ENCODE data around the gene GPC3. TPM values are rescaled to one million over a fixed set of nuclear protein-coding genes. Genes with fewer than 3 reads are reported as not detected.
"Not testable (repeated sequence)": the region's sequence is repeated elsewhere in the genome, so short reads cannot be mapped to it uniquely, and the experiment has no call there.

GPC3 gene
- total and polyA plus RNA-seq, 3 experiments from 2014 or later = not detected

GRCh38 chrX:134019567-134020206 lies 34.3 kb upstream of the GPC3 start:
- ChIA-PET CTCF (no interaction called here), POLR2A (no interaction called here)
- Histone ChIP-seq H3K36me3 (ENCODE audit: insufficient read depth, low read length) (no peaks in the 10 kb centered on the region), H3K9me3 (ENCODE audit: low read length) (no peaks in the 10 kb centered on the region), H3K4me3 (ENCODE audit: low read length) (no peak overlapping the region), H3K4me1 (ENCODE audit: insufficient read depth, low read length) (no peaks in the 10 kb centered on the region), H3K27ac (ENCODE audit: low read depth, low read length) (no peak overlapping the region), H3K27me3 (ENCODE audit: insufficient read depth, low read length, poor library complexity, severe bottlenecking) (no peaks in the 10 kb centered on the region)
- Mint-ChIP-seq H3K36me3 (no peaks in the 10 kb centered on the region), H3K27me3 (peaks cover 0 to 4% of the 10 kb centered on the region in 2 donors), H3K27ac (no peak overlapping the region), H3K4me1 (no peaks in the 10 kb centered on the region), H3K4me3 (no peak overlapping the region), H3K9me3 (peaks cover 0 to 2% (median 0%) of the 10 kb centered on the region in 5 donors)
- no peak for DNase-seq

DNA sequence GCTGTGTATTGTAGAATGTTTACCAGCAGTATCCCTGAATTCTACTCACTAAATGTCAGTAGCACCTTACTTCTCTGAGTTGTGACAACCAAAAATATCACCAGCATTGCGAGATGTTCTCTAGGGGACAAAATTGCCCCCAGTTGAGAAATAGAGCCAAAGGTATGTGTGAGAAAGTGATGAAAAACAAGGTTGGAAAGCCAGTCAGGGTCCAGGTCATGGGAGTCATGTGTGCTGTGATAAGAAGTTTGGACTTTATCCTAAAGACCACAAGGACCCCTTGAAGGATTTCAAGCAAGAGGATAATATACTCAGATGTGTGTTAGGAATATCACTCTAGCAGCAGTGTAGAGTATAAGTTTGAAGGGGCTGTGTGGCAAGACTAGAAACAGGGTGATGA lies 30.9 kb upstream of the GPC3 start:
- CTCF ChIA-PET; H3K9me3 Mint-ChIP-seq; H3K9me3 ChIP-seq (ENCODE audit: low read length); H3K36me3 Mint-ChIP-seq; H3K4me1 Mint-ChIP-seq; H3K4me1 ChIP-seq (ENCODE audit: insufficient read depth, low read length); DNase-seq; H3K27ac Mint-ChIP-seq; POLR2A ChIA-PET; H3K27me3 ChIP-seq (ENCODE audit: insufficient read depth, low read length, poor library complexity, severe bottlenecking); H3K27me3 Mint-ChIP-seq; H3K36me3 ChIP-seq (ENCODE audit: insufficient read depth, low read length); H3K27ac ChIP-seq (ENCODE audit: low read depth, low read length); H3K4me3 Mint-ChIP-seq; H3K4me3 ChIP-seq (ENCODE audit: low read length): not testable (repeated sequence)

DNA sequence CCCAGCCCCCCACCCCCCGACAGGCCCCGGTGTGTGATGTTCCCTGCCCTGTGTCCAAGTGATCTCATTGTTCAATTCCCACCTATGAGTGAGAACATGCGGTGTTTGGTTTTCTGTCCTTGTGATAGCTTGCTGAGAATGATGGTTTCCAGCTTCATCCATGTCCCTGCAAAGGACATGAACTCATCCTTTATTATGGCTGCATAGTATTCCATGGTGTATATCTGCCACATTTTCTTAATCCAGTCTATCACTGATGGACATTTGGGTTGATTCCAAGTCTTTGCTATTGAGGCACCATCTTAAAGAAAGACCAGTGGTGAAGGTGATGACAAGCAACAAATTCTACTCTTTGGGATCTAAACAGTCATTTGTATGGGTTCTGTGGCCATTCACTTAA lies 30.1 kb upstream of the GPC3 start:
- H3K36me3 ChIP-seq (ENCODE audit: insufficient read depth, low read length); H3K9me3 Mint-ChIP-seq; H3K4me1 ChIP-seq (ENCODE audit: insufficient read depth, low read length); H3K4me1 Mint-ChIP-seq; DNase-seq; H3K9me3 ChIP-seq (ENCODE audit: low read length); H3K27me3 ChIP-seq (ENCODE audit: insufficient read depth, low read length, poor library complexity, severe bottlenecking); CTCF ChIA-PET; H3K27me3 Mint-ChIP-seq; H3K4me3 Mint-ChIP-seq; H3K27ac ChIP-seq (ENCODE audit: low read depth, low read length); H3K36me3 Mint-ChIP-seq; H3K27ac Mint-ChIP-seq; POLR2A ChIA-PET; H3K4me3 ChIP-seq (ENCODE audit: low read length): not testable (repeated sequence)

- Histone ChIP-seq H3K4me3 (ENCODE audit: low read length) (no peak overlapping the region), H3K9me3 (ENCODE audit: low read length) (no peaks in the 10 kb centered on the region), H3K27ac (ENCODE audit: low read depth, low read length) (no peak overlapping the region), H3K36me3 (ENCODE audit: insufficient read depth, low read length) (no peaks in the 10 kb centered on the region), H3K4me1 (ENCODE audit: insufficient read depth, low read length) (no peaks in the 10 kb centered on the region), H3K27me3 (ENCODE audit: insufficient read depth, low read length, poor library complexity, severe bottlenecking) (no peaks in the 10 kb centered on the region)
- POLR2A ChIA-PET = no interaction called here
- no peak for DNase-seq
- peaks cover 2 to 4% of the 10 kb centered on the region in 2 donors for H3K27me3 Mint-ChIP-seq
- H3K36me3 Mint-ChIP-seq = no peaks in the 10 kb centered on the region
- H3K4me1 Mint-ChIP-seq = no peaks in the 10 kb centered on the region
- H3K4me3 Mint-ChIP-seq = no peak overlapping the region
- CTCF ChIA-PET = no interaction called here
- no peak overlapping the region for H3K27ac Mint-ChIP-seq
- H3K9me3 Mint-ChIP-seq = peaks cover 0 to 2% (median 0%) of the 10 kb centered on the region in 5 donors
Measured at GRCh38 chrX:134013524-134013923, 28.1 kb upstream of the GPC3 start.

- no peaks in the 10 kb centered on the region for H3K4me1 Mint-ChIP-seq
- peaks cover 4% of the 10 kb centered on the region in 2 donors for H3K27me3 Mint-ChIP-seq
- Histone ChIP-seq H3K27me3 (ENCODE audit: insufficient read depth, low read length, poor library complexity, severe bottlenecking) (no peaks in the 10 kb centered on the region), H3K4me3 (ENCODE audit: low read length) (no peak overlapping the region), H3K36me3 (ENCODE audit: insufficient read depth, low read length) (no peaks in the 10 kb centered on the region), H3K4me1 (ENCODE audit: insufficient read depth, low read length) (no peaks in the 10 kb centered on the region), H3K9me3 (ENCODE audit: low read length) (no peaks in the 10 kb centered on the region), H3K27ac (ENCODE audit: low read depth, low read length) (no peak overlapping the region)
- H3K27ac Mint-ChIP-seq = no peak overlapping the region
- H3K4me3 Mint-ChIP-seq = no peak overlapping the region
- CTCF ChIA-PET = no interaction called here
- H3K36me3 Mint-ChIP-seq = no peaks in the 10 kb centered on the region
- DNase-seq = no peak
- POLR2A ChIA-PET = no interaction called here
- peaks cover 0 to 2% (median 0%) of the 10 kb centered on the region in 5 donors for H3K9me3 Mint-ChIP-seq
Measured at GRCh38 chrX:134013092-134013497, 27.7 kb upstream of the GPC3 start.

DNA sequence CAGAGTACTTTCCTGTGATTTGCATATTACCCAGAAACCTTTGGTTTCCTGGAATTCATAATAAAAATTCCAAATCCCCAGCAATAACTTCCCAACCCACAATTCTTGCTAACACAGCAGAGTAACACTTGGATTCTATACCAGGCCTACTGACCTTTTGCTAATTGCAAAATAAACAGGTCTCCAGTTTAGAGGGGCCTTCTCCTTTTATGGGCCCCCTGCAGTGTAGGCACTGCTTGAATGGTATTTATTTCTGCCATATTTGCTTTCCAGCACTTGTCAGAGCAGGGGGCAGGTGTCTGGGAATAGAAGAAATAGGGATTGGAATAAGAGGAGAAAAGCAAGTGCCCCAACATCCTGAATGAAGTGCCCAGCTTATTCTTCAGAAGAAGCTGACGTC lies 25.3 kb upstream of the GPC3 start:
- Histone ChIP-seq H3K36me3 (ENCODE audit: insufficient read depth, low read length) (no peaks in the 10 kb centered on the region), H3K4me1 (ENCODE audit: insufficient read depth, low read length) (no peaks in the 10 kb centered on the region), H3K27me3 (ENCODE audit: insufficient read depth, low read length, poor library complexity, severe bottlenecking) (no peaks in the 10 kb centered on the region), H3K27ac (ENCODE audit: low read depth, low read length) (no peak overlapping the region), H3K4me3 (ENCODE audit: low read length) (no peak overlapping the region), H3K9me3 (ENCODE audit: low read length) (no peaks in the 10 kb centered on the region)
- peaks cover 0 to 2% (median 0%) of the 10 kb centered on the region in 5 donors for H3K9me3 Mint-ChIP-seq
- POLR2A ChIA-PET = no interaction called here
- no peak overlapping the region for H3K4me3 Mint-ChIP-seq
- H3K27me3 Mint-ChIP-seq = peaks cover 0 to 6% of the 10 kb centered on the region in 2 donors
- no peak overlapping the region for H3K27ac Mint-ChIP-seq
- no peaks in the 10 kb centered on the region for H3K4me1 Mint-ChIP-seq
- no peaks in the 10 kb centered on the region for H3K36me3 Mint-ChIP-seq
- no peak for DNase-seq
- CTCF ChIA-PET = no interaction called here

DNA sequence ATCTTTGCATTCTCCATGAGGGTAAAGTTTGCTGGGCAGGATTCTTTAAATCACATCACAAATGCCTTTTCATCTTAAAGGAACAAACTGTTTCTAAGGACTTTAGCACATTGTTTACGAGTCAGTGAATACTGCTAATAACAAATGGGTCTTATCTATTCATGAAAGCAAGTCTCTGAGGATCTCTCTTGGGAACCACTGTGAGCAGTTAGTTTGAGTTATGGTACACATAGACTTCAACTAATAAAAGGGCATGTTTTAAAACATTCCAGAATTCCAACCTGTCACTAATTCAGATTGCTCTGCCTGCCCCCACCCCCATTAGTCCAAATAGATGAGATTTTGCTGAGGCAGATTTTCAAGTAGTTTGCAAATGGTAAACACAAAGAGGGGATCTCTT lies 22.3 kb upstream of the GPC3 start:
- no peak overlapping the region for H3K27ac Mint-ChIP-seq
- no peaks in the 10 kb centered on the region for H3K4me1 Mint-ChIP-seq
- no peak overlapping the region for H3K4me3 Mint-ChIP-seq
- H3K9me3 ChIP-seq (ENCODE audit: low read length) = no peaks in the 10 kb centered on the region
- DNase-seq = no peak
- no peak overlapping the region for H3K27ac ChIP-seq (ENCODE audit: low read depth, low read length)
- H3K9me3 Mint-ChIP-seq = no peaks in the 10 kb centered on the region
- CTCF ChIA-PET = no interaction called here
- H3K27me3 ChIP-seq (ENCODE audit: insufficient read depth, low read length, poor library complexity, severe bottlenecking) = no peaks in the 10 kb centered on the region
- no peak overlapping the region for H3K4me3 ChIP-seq (ENCODE audit: low read length)
- H3K4me1 ChIP-seq (ENCODE audit: insufficient read depth, low read length) = no peaks in the 10 kb centered on the region
- H3K36me3 ChIP-seq (ENCODE audit: insufficient read depth, low read length) = no peaks in the 10 kb centered on the region
- H3K36me3 Mint-ChIP-seq = no peaks in the 10 kb centered on the region
- POLR2A ChIA-PET = no interaction called here
- H3K27me3 Mint-ChIP-seq = peaks cover 7 to 12% of the 10 kb centered on the region in 2 donors

- DNase-seq = no peak
- H3K36me3 Mint-ChIP-seq = no peaks in the 10 kb centered on the region
- Histone ChIP-seq H3K27me3 (ENCODE audit: insufficient read depth, low read length, poor library complexity, severe bottlenecking) (no peaks in the 10 kb centered on the region), H3K4me3 (ENCODE audit: low read length) (no peak overlapping the region), H3K4me1 (ENCODE audit: insufficient read depth, low read length) (no peaks in the 10 kb centered on the region), H3K36me3 (ENCODE audit: insufficient read depth, low read length) (no peaks in the 10 kb centered on the region), H3K27ac (ENCODE audit: low read depth, low read length) (no peak overlapping the region), H3K9me3 (ENCODE audit: low read length) (no peaks in the 10 kb centered on the region)
- H3K27ac Mint-ChIP-seq = no peak overlapping the region
- ChIA-PET CTCF (no interaction called here), POLR2A (no interaction called here)
- peaks cover 7 to 12% of the 10 kb centered on the region in 2 donors for H3K27me3 Mint-ChIP-seq
- no peaks in the 10 kb centered on the region for H3K9me3 Mint-ChIP-seq
- no peaks in the 10 kb centered on the region for H3K4me1 Mint-ChIP-seq
- no peak overlapping the region for H3K4me3 Mint-ChIP-seq
Measured at GRCh38 chrX:134006484-134007161, 21.2 kb upstream of the GPC3 start.
